ENCODE data around the gene TAF15. TPM values are rescaled to one million over a fixed set of nuclear protein-coding genes. Genes with fewer than 3 reads are reported as not detected.
A peak's percentile ranks its signal among the peaks of the same experiment; 100 is the strongest.

Gene TAF15
- total RNA-seq, 6 experiments from 2014 or later = 132 to 170 (median 146) TPM

- Mint-ChIP-seq H3K27ac (peak overlapping the region; percentile 90), H3K36me3 (ENCODE audit: low read depth) (no peaks in the 10 kb centered on the region), H3K4me1 (ENCODE audit: low read depth) (peaks cover 47% of the 10 kb centered on the region), H3K4me3 (peak overlapping the region; percentile 62), H3K27me3 (ENCODE audit: insufficient read depth) (peaks cover 18% of the 10 kb centered on the region), H3K9me3 (no peaks in the 10 kb centered on the region)
- DNase-seq = peak; percentile 89
- TF ChIP-seq, protein P1, sequence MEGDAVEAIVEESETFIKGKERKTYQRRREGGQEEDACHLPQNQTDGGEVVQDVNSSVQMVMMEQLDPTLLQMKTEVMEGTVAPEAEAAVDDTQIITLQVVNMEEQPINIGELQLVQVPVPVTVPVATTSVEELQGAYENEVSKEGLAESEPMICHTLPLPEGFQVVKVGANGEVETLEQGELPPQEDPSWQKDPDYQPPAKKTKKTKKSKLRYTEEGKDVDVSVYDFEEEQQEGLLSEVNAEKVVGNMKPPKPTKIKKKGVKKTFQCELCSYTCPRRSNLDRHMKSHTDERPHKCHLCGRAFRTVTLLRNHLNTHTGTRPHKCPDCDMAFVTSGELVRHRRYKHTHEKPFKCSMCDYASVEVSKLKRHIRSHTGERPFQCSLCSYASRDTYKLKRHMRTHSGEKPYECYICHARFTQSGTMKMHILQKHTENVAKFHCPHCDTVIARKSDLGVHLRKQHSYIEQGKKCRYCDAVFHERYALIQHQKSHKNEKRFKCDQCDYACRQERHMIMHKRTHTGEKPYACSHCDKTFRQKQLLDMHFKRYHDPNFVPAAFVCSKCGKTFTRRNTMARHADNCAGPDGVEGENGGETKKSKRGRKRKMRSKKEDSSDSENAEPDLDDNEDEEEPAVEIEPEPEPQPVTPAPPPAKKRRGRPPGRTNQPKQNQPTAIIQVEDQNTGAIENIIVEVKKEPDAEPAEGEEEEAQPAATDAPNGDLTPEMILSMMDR (IDR thresholded peaks at IDR 0.05) = no peak
Measured at GRCh38 chr17:35788477-35789368, 20.6 kb upstream of the TAF15 start.

GRCh38 chr17:35790841-35791240 is 18.4 kb upstream of the TAF15 start:
- Mint-ChIP-seq H3K36me3 (ENCODE audit: low read depth) (no peaks in the 10 kb centered on the region), H3K27me3 (ENCODE audit: insufficient read depth) (peaks cover 25% of the 10 kb centered on the region), H3K27ac (no peak overlapping the region), H3K4me3 (no peak overlapping the region), H3K4me1 (ENCODE audit: low read depth) (peaks cover 42% of the 10 kb centered on the region), H3K9me3 (no peaks in the 10 kb centered on the region)
- TF ChIP-seq, protein P1 (IDR thresholded peaks at IDR 0.05) = 0 out of 2 replicates have a peak, but pooled peaks have one; percentile 11
- no peak for DNase-seq

- H3K27me3 Mint-ChIP-seq (ENCODE audit: insufficient read depth) = peaks cover 25% of the 10 kb centered on the region
- no peaks in the 10 kb centered on the region for H3K36me3 Mint-ChIP-seq (ENCODE audit: low read depth)
- peaks cover 41% of the 10 kb centered on the region for H3K4me1 Mint-ChIP-seq (ENCODE audit: low read depth)
- no peak for DNase-seq
- no peaks in the 10 kb centered on the region for H3K9me3 Mint-ChIP-seq
- H3K27ac Mint-ChIP-seq = no peak overlapping the region
- H3K4me3 Mint-ChIP-seq = no peak overlapping the region
- TF ChIP-seq, protein P1 (IDR thresholded peaks at IDR 0.05) = no peak
Measured at GRCh38 chr17:35791681-35792350, 17.5 kb upstream of the TAF15 start.

DNA sequence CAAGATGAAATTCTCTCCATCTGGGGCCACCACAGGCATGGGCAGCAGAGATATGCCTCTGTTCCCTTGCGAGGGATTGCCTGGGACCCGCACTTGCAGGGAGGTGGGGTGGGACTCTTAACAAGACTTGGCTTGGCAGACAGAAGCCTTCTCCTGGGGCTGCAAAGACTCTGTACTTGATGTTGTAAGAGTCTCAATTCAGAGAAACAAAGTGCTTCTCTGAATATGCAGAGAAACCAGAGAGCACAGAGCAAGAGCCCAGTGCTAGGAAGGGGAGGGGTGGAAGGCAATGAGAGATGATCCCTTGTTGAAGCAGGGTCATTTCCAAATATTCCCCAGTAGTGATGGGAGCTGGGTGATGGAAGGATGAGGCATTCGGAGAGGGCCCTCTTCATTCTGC is 16.0 kb upstream of the TAF15 start:
- H3K36me3 Mint-ChIP-seq (ENCODE audit: low read depth) = no peaks in the 10 kb centered on the region
- no peak overlapping the region for H3K27ac Mint-ChIP-seq
- H3K4me3 Mint-ChIP-seq = no peak overlapping the region
- peaks cover 37% of the 10 kb centered on the region for H3K27me3 Mint-ChIP-seq (ENCODE audit: insufficient read depth)
- TF ChIP-seq, protein P1 (IDR thresholded peaks at IDR 0.05) = no peak
- no peak for DNase-seq
- H3K9me3 Mint-ChIP-seq = no peaks in the 10 kb centered on the region
- peaks cover 27% of the 10 kb centered on the region for H3K4me1 Mint-ChIP-seq (ENCODE audit: low read depth)

DNA sequence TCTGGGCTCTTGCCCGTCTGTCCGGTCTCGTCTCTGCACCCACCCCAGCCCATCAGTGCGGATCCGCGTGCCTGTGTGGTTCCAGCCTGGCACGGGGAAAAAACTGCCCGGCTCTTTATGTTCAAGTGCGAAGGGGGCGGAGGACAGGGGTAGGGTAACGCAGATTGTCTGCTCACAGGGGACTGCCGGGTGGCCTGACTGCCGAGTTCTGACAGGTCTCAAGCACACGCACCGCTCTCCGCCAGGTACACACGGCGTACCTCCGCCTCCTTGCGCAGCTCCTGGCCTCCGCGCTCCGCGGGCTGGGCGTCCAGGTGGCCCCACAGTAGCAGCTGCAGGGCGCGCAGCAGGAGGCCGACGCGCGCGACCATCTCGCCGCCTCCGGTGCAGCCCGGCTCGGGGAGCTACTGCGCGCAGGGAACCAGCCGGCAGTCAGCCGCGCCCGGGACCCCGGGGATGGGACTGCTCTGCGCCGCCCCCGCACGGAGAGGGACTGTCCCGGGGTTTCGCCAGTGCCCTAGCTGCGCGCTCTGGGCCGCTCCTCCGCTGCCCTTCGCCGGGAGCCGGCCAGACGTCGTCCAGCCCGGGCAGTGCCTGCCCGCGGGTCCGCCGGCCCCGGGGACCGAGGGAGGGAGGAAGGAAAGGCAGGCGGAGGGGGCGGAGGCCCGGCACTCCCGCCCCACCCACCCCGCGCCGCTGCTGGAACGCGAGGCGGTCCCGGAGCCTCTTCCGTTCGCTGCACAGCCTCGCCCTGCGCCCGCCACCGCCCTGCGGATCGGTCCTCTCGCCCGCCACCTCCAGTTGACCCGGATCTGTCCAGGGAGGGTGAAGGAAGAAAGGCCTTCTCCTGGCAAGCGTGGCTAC is 14.0 kb upstream of the TAF15 start, which contains the start of gene MMP28:
Gene MMP28, minus strand, starts transcription at position 635 of the 864 bp plus-strand sequence. Its CDS starts 264 bp downstream, at position 371.
- Mint-ChIP-seq H3K9me3 (no peaks in the 10 kb centered on the region), H3K27ac (no peak within 1 kb of the TSS), H3K36me3 (ENCODE audit: low read depth) (no peaks in the 10 kb centered on the region), H3K27me3 (ENCODE audit: insufficient read depth) (peaks cover 49% of the 10 kb centered on the region), H3K4me1 (ENCODE audit: low read depth) (peaks cover 21% of the 10 kb centered on the region), H3K4me3 (peak within 1 kb of the TSS; percentile 32)
- no peak for DNase-seq
- TF ChIP-seq, protein P1 (IDR thresholded peaks at IDR 0.05) = no peak

Data from HFFc6 (cell line).